Smooth muscle cell (in vitro differentiated cells): ENCODE measurements around the gene ZFP36L1. TPM values are rescaled to one million over a fixed set of nuclear protein-coding genes. Genes with fewer than 3 reads are reported as not detected.

Source experiments
- DNase-seq: peaks from one replicate; lab custom pipeline; 2025; ENCODE audit not compliant: unreplicated experiment; lab: John Stamatoyannopoulos, UW
- H2AFZ ChIP-seq: fragments of 200-600 bp; sonication (generic); 2 replicates; pipeline ENCODE4 v1.6.0; 2016; ENCODE audit warnings: antibody characterized with exemption, low read depth, mild to moderate bottlenecking
- H3F3A ChIP-seq: fragments of 200-600 bp; sonication (generic); 2 replicates; pipeline ENCODE4 v1.6.0; 2017; ENCODE audit warnings: antibody characterized with exemption, low read depth
- H3K27ac ChIP-seq: fragments of 200-600 bp; sonication (generic); 2 replicates; pipeline ENCODE4 v1.5.1; 2016; ENCODE audit warnings: low read depth, mild to moderate bottlenecking
- H3K27me3 ChIP-seq: fragments of 200-600 bp; sonication (generic); 2 replicates; pipeline ENCODE4 v1.6.1; 2016; ENCODE audit warnings: low read depth, mild to moderate bottlenecking
- H3K36me3 ChIP-seq: fragments of 200-600 bp; sonication (generic); 2 replicates; pipeline ENCODE4 v1.5.1; 2016; ENCODE audit warnings: low read depth
- H3K4me1 ChIP-seq: fragments of 200-600 bp; sonication (generic); 2 replicates; pipeline ENCODE4 v1.5.1; 2016; ENCODE audit warnings: low read depth
- H3K4me2 ChIP-seq: fragments of 200-600 bp; sonication (generic); 2 replicates; pipeline ENCODE4 v1.6.0; 2016; ENCODE audit warnings: mild to moderate bottlenecking
- H3K4me3 ChIP-seq: fragments of 200-600 bp; sonication (generic); 2 replicates; pipeline ENCODE4 v1.5.1; 2016; ENCODE audit warnings: mild to moderate bottlenecking
- H3K79me2 ChIP-seq: fragments of 200-600 bp; sonication (generic); 2 replicates; pipeline ENCODE4 v1.6.0; 2016; ENCODE audit warnings: low read depth, mild to moderate bottlenecking
- H3K9ac ChIP-seq: fragments of 200-600 bp; sonication (generic); 2 replicates; pipeline ENCODE4 v1.6.0; 2016; ENCODE audit warnings: low read depth
- H3K9me3 ChIP-seq: fragments of 200-600 bp; sonication (generic); replicated peaks from 2 replicates; pipeline ENCODE4 v1.5.1; 2016; ENCODE audit warnings: low read depth
- H4K20me1 ChIP-seq: fragments of 200-600 bp; sonication (generic); 2 replicates; pipeline ENCODE4 v1.6.0; 2016; ENCODE audit warnings: low read depth
- CTCF ChIP-seq: fragments of 200-600 bp; sonication (generic); IDR thresholded peaks from 2 replicates; pipeline ENCODE4 v1.5.1; 2017; ENCODE audit warnings: borderline replicate concordance, mild to moderate bottlenecking, antibody characterized with exemption; ENCODE audit not compliant: insufficient read depth, poor library complexity, severe bottlenecking
- WGBS: methylation state at CpG from one replicate; pipeline ENCODE4 v1.1.7; 2016; ENCODE audit warnings: low lambda C conversion rate; 5-methylcytosine and 5-hydroxymethylcytosine counted together
- polyA plus RNA-seq: library from polyadenylated mRNA; unstranded; fragments of >200 nt; fragmentation: Nextera tagmentation; extraction: Ambion mirVana; gene quantifications from 2 replicates; pipeline ENCODE4 v1.2.1, GENCODE V29; 2016
- total RNA-seq: library from RNA; depleted of rRNA; stranded (reverse); fragments of >200 nt; gene quantifications from 2 replicates; pipeline ENCODE4 v1.2.3, GENCODE V29; 2014

The ZFP36L1 gene
- total and polyA plus RNA-seq, 2 experiments from 2014 or later = 166 to 418 TPM

- Histone ChIP-seq H3K79me2 (peaks cover 56% of the 10 kb centered on the region), H2AFZ (no peak overlapping the region), H3K4me2 (peak overlapping the region; percentile 91), H3K9ac (peak overlapping the region; percentile 100), H3K4me3 (peak overlapping the region; percentile 97), H3K27ac (peak overlapping the region; percentile 99), H3K27me3 (no peaks in the 10 kb centered on the region), H3F3A (peaks cover 63% of the 10 kb centered on the region), H3K36me3 (peaks cover 8% of the 10 kb centered on the region), H3K4me1 (peaks cover 25% of the 10 kb centered on the region), H3K9me3 (no peaks in the 10 kb centered on the region), H4K20me1 (peaks cover 66% of the 10 kb centered on the region)
- no peak for DNase-seq
- TF ChIP-seq CTCF = peak; percentile 65
- WGBS = 27% methylated on average over 16 of the region's 16 CpGs
Measured at GRCh38 chr14:68788996-68789820, 3.7 kb downstream of the ZFP36L1 start.

GRCh38 chr14:68788275-68788995 lies 4.4 kb downstream of the ZFP36L1 start:
- H3K4me2 ChIP-seq = peak overlapping the region; percentile 91
- WGBS = 59% methylated on average over 10 of the region's 10 CpGs
- H3K79me2 ChIP-seq = peaks cover 56% of the 10 kb centered on the region
- peaks cover 66% of the 10 kb centered on the region for H4K20me1 ChIP-seq
- H2AFZ ChIP-seq = no peak overlapping the region
- peak overlapping the region; percentile 41 for H3K9ac ChIP-seq
- no peaks in the 10 kb centered on the region for H3K27me3 ChIP-seq
- DNase-seq = no peak
- H3K4me3 ChIP-seq = peak overlapping the region; percentile 97
- H3K9me3 ChIP-seq = no peaks in the 10 kb centered on the region
- no peak for TF ChIP-seq CTCF
- peak overlapping the region; percentile 99 for H3K27ac ChIP-seq
- peaks cover 8% of the 10 kb centered on the region for H3K36me3 ChIP-seq
- peaks cover 21% of the 10 kb centered on the region for H3K4me1 ChIP-seq
- H3F3A ChIP-seq = peaks cover 61% of the 10 kb centered on the region

GRCh38 chr14:68787092-68787992 lies 5.5 kb downstream of the ZFP36L1 start:
- peaks cover 8% of the 10 kb centered on the region for H3K36me3 ChIP-seq
- 64% methylated on average over 15 of the region's 15 CpGs for WGBS
- H3K27ac ChIP-seq = peak overlapping the region; percentile 99
- H3K4me1 ChIP-seq = peaks cover 21% of the 10 kb centered on the region
- H2AFZ ChIP-seq = no peak overlapping the region
- peak overlapping the region; percentile 91 for H3K4me2 ChIP-seq
- peaks cover 49% of the 10 kb centered on the region for H3K79me2 ChIP-seq
- no peak overlapping the region for H3K9ac ChIP-seq
- H3K27me3 ChIP-seq = no peaks in the 10 kb centered on the region
- DNase-seq = no peak
- H3F3A ChIP-seq = peaks cover 65% of the 10 kb centered on the region
- peaks cover 61% of the 10 kb centered on the region for H4K20me1 ChIP-seq
- H3K9me3 ChIP-seq = no peaks in the 10 kb centered on the region
- peak overlapping the region; percentile 97 for H3K4me3 ChIP-seq
- no peak for TF ChIP-seq CTCF
